H9 (cell line): Measurements from ENCODE around the gene KRTAP9-1. TPM values are rescaled to one million over a fixed set of nuclear protein-coding genes. Genes with fewer than 3 reads are reported as not detected.
"Not testable (repeated sequence)": the region's sequence is repeated elsewhere in the genome, so short reads cannot be mapped to it uniquely, and the experiment has no call there.

Source experiments
- DNase-seq: peaks from one replicate; pipeline ENCODE4 v3.0.0-alpha.2; 2017
- H2AFZ ChIP-seq: one replicate; pipeline ENCODE4 v1.6.1; 2013; ENCODE audit warnings: mild to moderate bottlenecking, low read length, control low read depth, moderate library complexity
- H2AK5ac ChIP-seq: 2 replicates; pipeline ENCODE4 v1.6.1; 2013; ENCODE audit warnings: low read length, control low read depth, mixed read lengths; ENCODE audit not compliant: insufficient read length
- H2BK120ac ChIP-seq: one replicate; pipeline ENCODE4 v1.6.1; 2013; ENCODE audit warnings: low read depth, mild to moderate bottlenecking, low read length, control low read depth, inconsistent platforms; ENCODE audit not compliant: poor library complexity, severe bottlenecking
- H2BK12ac ChIP-seq: 2 replicates; pipeline ENCODE4 v1.6.1; 2013; ENCODE audit warnings: low read length, control low read depth, mixed read lengths, low read depth; ENCODE audit not compliant: insufficient read length
- H2BK15ac ChIP-seq: 2 replicates; pipeline ENCODE4 v1.6.1; 2013; ENCODE audit warnings: low read depth, low read length, control low read depth
- H2BK20ac ChIP-seq: one replicate; pipeline ENCODE4 v1.6.1; 2013; ENCODE audit warnings: low read depth, mild to moderate bottlenecking, low read length, control low read depth, inconsistent platforms; ENCODE audit not compliant: poor library complexity, severe bottlenecking
- H2BK5ac ChIP-seq: 2 replicates; pipeline ENCODE4 v1.6.1; 2013; ENCODE audit warnings: low read length, control low read depth, mixed read lengths; ENCODE audit not compliant: insufficient read length
- H3K14ac ChIP-seq: 2 replicates; pipeline ENCODE4 v1.6.1; 2013; ENCODE audit warnings: low read length, control low read depth; ENCODE audit not compliant: insufficient read depth
- H3K18ac ChIP-seq: 2 replicates; pipeline ENCODE4 v1.6.1; 2013; ENCODE audit warnings: low read depth, mild to moderate bottlenecking, mixed read lengths, low read length, control low read depth; ENCODE audit not compliant: insufficient read length
- H3K23ac ChIP-seq: 2 replicates; pipeline ENCODE4 v1.6.1; 2013; ENCODE audit warnings: low read length, control low read depth, mixed read lengths, low read depth; ENCODE audit not compliant: insufficient read length
- H3K23me2 ChIP-seq: 2 replicates; pipeline ENCODE4 v1.6.1; 2013; ENCODE audit warnings: low read depth, mild to moderate bottlenecking, mixed read lengths, low read length, control low read depth; ENCODE audit not compliant: insufficient read length, poor library complexity, severe bottlenecking
- H3K27ac ChIP-seq: 2 replicates; pipeline ENCODE4 v1.5.1; 2013; ENCODE audit warnings: low read length, control low read depth, mixed read lengths, low read depth; ENCODE audit not compliant: insufficient read length
- H3K27me3 ChIP-seq: 2 replicates; pipeline ENCODE4 v1.6.1; 2013; ENCODE audit warnings: low read length, control low read depth, inconsistent platforms; ENCODE audit not compliant: insufficient read depth
- H3K4ac ChIP-seq: 2 replicates; pipeline ENCODE4 v1.6.1; 2013; ENCODE audit warnings: low read depth, mild to moderate bottlenecking, control low read depth, inconsistent platforms, low read length, moderate library complexity
- H3K4me1 ChIP-seq: 2 replicates; pipeline ENCODE4 v1.6.1; 2013; ENCODE audit warnings: low read length, control low read depth, inconsistent platforms; ENCODE audit not compliant: insufficient read depth
- H3K4me2 ChIP-seq: 2 replicates; pipeline ENCODE4 v1.6.1; 2013; ENCODE audit warnings: low read length, control low read depth, mixed read lengths; ENCODE audit not compliant: insufficient read length, insufficient read depth
- H3K56ac ChIP-seq: 2 replicates; pipeline ENCODE4 v1.6.1; 2013; ENCODE audit warnings: low read depth, mild to moderate bottlenecking, mixed read lengths, low read length, control low read depth; ENCODE audit not compliant: insufficient read length
- H3K79me1 ChIP-seq: 2 replicates; pipeline ENCODE4 v1.6.1; 2013; ENCODE audit warnings: low read depth, mild to moderate bottlenecking, moderate library complexity, low read length, control low read depth, inconsistent platforms; ENCODE audit not compliant: insufficient read depth, poor library complexity, severe bottlenecking
- H3K79me2 ChIP-seq: 2 replicates; pipeline ENCODE4 v1.6.1; 2013; ENCODE audit warnings: low read length, control low read depth, inconsistent platforms; ENCODE audit not compliant: insufficient read depth
- H3K9ac ChIP-seq: 2 replicates; pipeline ENCODE4 v1.6.1; 2013; ENCODE audit warnings: low read length, control low read depth, mixed read lengths; ENCODE audit not compliant: insufficient read length; ENCODE audit errors: extremely low read depth
- H3K9me3 ChIP-seq: one replicate; pipeline ENCODE4 v1.6.1; 2013; ENCODE audit warnings: low read depth, low read length, inconsistent platforms; ENCODE audit not compliant: control insufficient read depth
- H3T11ph ChIP-seq: one replicate; pipeline ENCODE4 v1.6.1; 2013; ENCODE audit warnings: mild to moderate bottlenecking, low read length, control low read depth, inconsistent platforms
- H4K20me1 ChIP-seq: one replicate; pipeline ENCODE4 v1.6.1; 2013; ENCODE audit not compliant: control insufficient read depth, insufficient read length, insufficient read depth
- H4K5ac ChIP-seq: 2 replicates; pipeline ENCODE4 v1.6.1; 2013; ENCODE audit warnings: low read depth, mild to moderate bottlenecking, mixed read lengths, low read length, control low read depth; ENCODE audit not compliant: insufficient read length
- H4K8ac ChIP-seq: replicated peaks from 2 replicates; pipeline ENCODE4 v1.6.1; 2013; ENCODE audit warnings: low read length, control low read depth, mixed read lengths, low read depth; ENCODE audit not compliant: insufficient read length
- H4K91ac ChIP-seq: 2 replicates; pipeline ENCODE4 v1.6.1; 2013; ENCODE audit warnings: low read depth, mild to moderate bottlenecking, moderate library complexity, mixed read lengths, low read length, control low read depth; ENCODE audit not compliant: insufficient read length
- H3K27ac Mint-ChIP-seq, 3 experiments: 2 replicates in 2 of 3; 3 replicates in 1 of 3; pipeline ENCODE4 v1.8.0; 2020 to 2021; ENCODE audit warnings: mixed read lengths in 3 of 3, mild to moderate bottlenecking in 1 of 3, moderate library complexity in 1 of 3
- H3K27me3 Mint-ChIP-seq: 2 replicates; pipeline ENCODE4 v1.8.0; 2021; ENCODE audit warnings: low read depth, mild to moderate bottlenecking, moderate library complexity, mixed read lengths
- H3K36me3 Mint-ChIP-seq, 3 experiments: 2 replicates in 2 of 3; 3 replicates in 1 of 3; pipeline ENCODE4 v1.8.0; 2020 to 2021; ENCODE audit warnings: low read depth in 3 of 3, mixed read lengths in 3 of 3; ENCODE audit not compliant: insufficient read depth in 1 of 3
- H3K4me1 Mint-ChIP-seq, 2 experiments: 2 replicates each; pipeline ENCODE4 v1.8.0; 2020; ENCODE audit warnings: mixed read lengths in 2 of 2
- H3K4me3 Mint-ChIP-seq, 2 experiments: 2 replicates in 1 of 2; 3 replicates in 1 of 2; pipeline ENCODE4 v1.8.0; 2020 to 2021; ENCODE audit warnings: mild to moderate bottlenecking in 2 of 2, mixed read lengths in 2 of 2, moderate library complexity in 1 of 2
- H3K9me3 Mint-ChIP-seq, 2 experiments: 2 replicates in 1 of 2; 3 replicates in 1 of 2; pipeline ENCODE4 v1.8.0; 2020; ENCODE audit warnings: mild to moderate bottlenecking in 2 of 2, mixed read lengths in 2 of 2, moderate library complexity in 1 of 2
- WGBS: extraction: QIAGEN DNeasy Blood & Tissue Kit; methylation state at CpG from one replicate; pipeline ENCODE4 v1.1.7; 2013; ENCODE audit warnings: missing lambda C conversion rate, low lambda C conversion rate, mixed read lengths; ENCODE audit not compliant: insufficient read length; ENCODE audit errors: extremely low coverage; 5-methylcytosine and 5-hydroxymethylcytosine counted together
- total RNA-seq: library from RNA; stranded (reverse); gene quantifications from 2 replicates; pipeline ENCODE4 v1.2.1, GENCODE V29; 2021
- TF ChIP-seq, protein P1 (sequence below): fragments of 200-600 bp; sonication (generic); conservative IDR thresholded peaks from 3 replicates; pipeline ENCODE4 v1.8.0; 2021; ENCODE audit warnings: antibody characterized with exemption, mild to moderate bottlenecking

The KRTAP9-1 gene
- total RNA-seq, 1 experiment from 2014 or later, result not detected

- Mint-ChIP-seq H3K9me3 (peaks cover 13 to 15% of the 10 kb centered on the region in 2 experiments), H3K27me3 (no peaks in the 10 kb centered on the region), H3K27ac (peak overlapping the region in 1 of 3 experiments; percentile 65; a peak in 1 of 7 replicates), H3K36me3 (peaks cover 10 to 19% (median 12%) of the 10 kb centered on the region in 3 experiments), H3K4me1 (peaks cover 2 to 13% of the 10 kb centered on the region in 2 experiments), H3K4me3 (no peak overlapping the region)
- Histone ChIP-seq H3K56ac (no peak overlapping the region), H2AK5ac (no peak overlapping the region), H3K9me3 (no peaks in the 10 kb centered on the region), H2BK12ac (no peak overlapping the region), H3K79me1 (no peaks in the 10 kb centered on the region), H3T11ph (no peak overlapping the region), H4K20me1 (no peaks in the 10 kb centered on the region), H4K8ac (no peak overlapping the region), H3K23me2 (no peaks in the 10 kb centered on the region), H3K4ac (no peak overlapping the region), H2BK15ac (no peak overlapping the region), H3K14ac (no peak overlapping the region), H4K5ac (no peak overlapping the region), H3K79me2 (no peaks in the 10 kb centered on the region), H3K4me2 (no peak overlapping the region), H2AFZ (no peak overlapping the region), H2BK120ac (no peak overlapping the region), H3K18ac (no peak overlapping the region), H3K4me1 (no peaks in the 10 kb centered on the region), H3K9ac (no peak overlapping the region), H2BK20ac (no peak overlapping the region), H2BK5ac (no peak overlapping the region), H4K91ac (no peak overlapping the region), H3K23ac (no peak overlapping the region), H3K27ac (no peak overlapping the region), H3K27me3 (no peaks in the 10 kb centered on the region)
- TF ChIP-seq, protein P1, sequence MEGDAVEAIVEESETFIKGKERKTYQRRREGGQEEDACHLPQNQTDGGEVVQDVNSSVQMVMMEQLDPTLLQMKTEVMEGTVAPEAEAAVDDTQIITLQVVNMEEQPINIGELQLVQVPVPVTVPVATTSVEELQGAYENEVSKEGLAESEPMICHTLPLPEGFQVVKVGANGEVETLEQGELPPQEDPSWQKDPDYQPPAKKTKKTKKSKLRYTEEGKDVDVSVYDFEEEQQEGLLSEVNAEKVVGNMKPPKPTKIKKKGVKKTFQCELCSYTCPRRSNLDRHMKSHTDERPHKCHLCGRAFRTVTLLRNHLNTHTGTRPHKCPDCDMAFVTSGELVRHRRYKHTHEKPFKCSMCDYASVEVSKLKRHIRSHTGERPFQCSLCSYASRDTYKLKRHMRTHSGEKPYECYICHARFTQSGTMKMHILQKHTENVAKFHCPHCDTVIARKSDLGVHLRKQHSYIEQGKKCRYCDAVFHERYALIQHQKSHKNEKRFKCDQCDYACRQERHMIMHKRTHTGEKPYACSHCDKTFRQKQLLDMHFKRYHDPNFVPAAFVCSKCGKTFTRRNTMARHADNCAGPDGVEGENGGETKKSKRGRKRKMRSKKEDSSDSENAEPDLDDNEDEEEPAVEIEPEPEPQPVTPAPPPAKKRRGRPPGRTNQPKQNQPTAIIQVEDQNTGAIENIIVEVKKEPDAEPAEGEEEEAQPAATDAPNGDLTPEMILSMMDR, result no peak
- WGBS, result no CpG with 5 or more reads among the region's 2 CpGs
- DNase-seq, result no peak
Measured at GRCh38 chr17:41147531-41148204, 42.0 kb upstream of the KRTAP9-1 start.

DNA sequence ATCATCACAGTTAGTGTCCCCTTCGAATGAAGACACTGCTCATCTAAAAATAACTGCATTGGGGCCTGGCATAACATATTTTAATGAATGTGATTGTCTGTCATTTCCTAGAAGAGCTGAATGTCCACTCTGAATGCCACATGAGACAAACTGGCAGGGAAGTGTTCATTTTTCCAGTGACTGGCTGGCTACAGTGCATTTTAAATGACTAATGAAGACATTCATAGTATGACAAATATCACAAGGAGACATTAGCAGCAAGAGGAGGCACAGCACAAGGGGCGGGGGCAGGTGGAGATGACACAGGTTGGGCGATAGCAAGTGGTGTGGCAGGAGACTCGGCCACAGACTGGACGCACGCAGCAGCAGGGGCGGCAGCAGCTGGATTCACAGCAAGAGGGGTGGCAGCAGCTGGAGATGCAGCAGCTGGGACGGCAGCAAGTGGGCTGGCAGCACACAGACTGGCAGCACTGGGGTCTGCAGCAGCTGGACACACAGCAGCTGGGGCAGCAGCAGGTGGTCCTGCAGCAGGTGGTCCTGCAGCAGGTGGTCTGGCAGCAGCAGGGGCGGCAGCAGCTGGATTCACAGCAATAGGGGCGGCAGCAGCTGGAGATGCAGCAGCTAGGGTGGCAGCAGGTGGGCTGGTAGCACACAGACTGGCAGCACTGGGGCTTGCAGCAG lies 40.6 kb upstream of the KRTAP9-1 start:
- H4K91ac ChIP-seq, H2BK20ac ChIP-seq, H3K27me3 ChIP-seq, H2BK5ac ChIP-seq, H3K27ac ChIP-seq, H3K23ac ChIP-seq, H3K79me2 ChIP-seq, H3K4ac ChIP-seq, H4K5ac ChIP-seq, H3K9ac ChIP-seq, H3K27me3 Mint-ChIP-seq, H3K4me1 ChIP-seq, H4K20me1 ChIP-seq, H2AK5ac ChIP-seq, H3K4me2 ChIP-seq, H2BK15ac ChIP-seq, H3K23me2 ChIP-seq, H3K4me3 Mint-ChIP-seq, H3K9me3 ChIP-seq, H3K36me3 Mint-ChIP-seq, H3K14ac ChIP-seq, H4K8ac ChIP-seq, H3K56ac ChIP-seq, H2AFZ ChIP-seq, H3K9me3 Mint-ChIP-seq, H3T11ph ChIP-seq, H2BK120ac ChIP-seq, DNase-seq, H2BK12ac ChIP-seq, H3K18ac ChIP-seq, H3K79me1 ChIP-seq, H3K27ac Mint-ChIP-seq: not testable (repeated sequence)
- no CpG with 5 or more reads among the region's 10 CpGs for WGBS
- peaks cover 2 to 13% of the 10 kb centered on the region in 2 experiments for H3K4me1 Mint-ChIP-seq
